ENCODE data around the gene MAP1S.

- no peak for TF ChIP-seq CTCF (IDR thresholded peaks at IDR 0.05)
- no peak for TF ChIP-seq POLR2A (IDR thresholded peaks at IDR 0.05)
Measured at GRCh38 chr19:17711851-17712250, 7.4 kb upstream of the MAP1S start.

Measured in adrenal gland (tissue), 5 donors.